IMR-90 (cell line): ENCODE results near the gene MSL3B.

ENCODE experiments used
- ATAC-seq: fragments of 200-7000 bp; cut with Tn5 transposase; 2 replicates; pipeline ENCODE4 v1.9.1; 2020; ENCODE audit warnings: low read depth, mild to moderate bottlenecking, moderate library complexity
- BruUV-seq: library from RNA; stranded (reverse); fragments of 400-500 nt; replicated peaks from 2 replicates; lab custom pipeline; 2021; lab: Mats Ljungman, UMichigan
- CTCF ChIA-PET: fragments of 300-600 bp; formaldehyde crosslinking; extraction: SDS; loops from one replicate; lab custom pipeline; 2021; ENCODE audit warnings: antibody characterized with exemption; lab: Yijun Ruan, JAX
- POLR2A ChIA-PET: fragments of 300-600 bp; sonication (Branson Sonifier 250); formaldehyde crosslinking; loops from one replicate; lab custom pipeline; 2022; ENCODE audit warnings: antibody characterized with exemption; ENCODE audit not compliant: unreplicated experiment; lab: Charles Lee
- DNase-seq: peaks from one replicate; pipeline ENCODE4 v3.0.0; 2013
- H2AFZ ChIP-seq: replicated peaks from 2 replicates; pipeline ENCODE3; 2013; ENCODE audit warnings: low read length, mild to moderate bottlenecking; ENCODE audit not compliant: poor library complexity
- H2AK5ac ChIP-seq: 2 replicates; pipeline ENCODE4 v1.6.1; 2013; ENCODE audit warnings: low read depth, low read length, inconsistent platforms
- H2AK9ac ChIP-seq: replicated peaks from 2 replicates; pipeline ENCODE3; 2013; ENCODE audit warnings: mild to moderate bottlenecking, low read depth, low read length, moderate library complexity; ENCODE audit not compliant: poor library complexity
- H2BK120ac ChIP-seq: 2 replicates; pipeline ENCODE4 v1.6.1; 2013; ENCODE audit warnings: low read depth, low read length, inconsistent platforms
- H2BK15ac ChIP-seq: 3 replicates; pipeline ENCODE4 v1.6.1; 2013; ENCODE audit warnings: low read depth, low read length, inconsistent platforms
- H2BK20ac ChIP-seq: 2 replicates; pipeline ENCODE4 v1.6.1; 2013; ENCODE audit warnings: low read depth, mild to moderate bottlenecking, inconsistent platforms, low read length, moderate library complexity
- H2BK5ac ChIP-seq: 2 replicates; pipeline ENCODE4 v1.6.1; 2013; ENCODE audit warnings: mild to moderate bottlenecking, low read depth, low read length, inconsistent platforms; ENCODE audit not compliant: poor library complexity, severe bottlenecking
- H3K14ac ChIP-seq: replicated peaks from 2 replicates; pipeline ENCODE4 v1.6.1; 2013; ENCODE audit warnings: low read depth, low read length, inconsistent platforms
- H3K18ac ChIP-seq: 2 replicates; pipeline ENCODE4 v1.6.1; 2013; ENCODE audit warnings: low read depth, low read length, control low read depth
- H3K23ac ChIP-seq: 2 replicates; pipeline ENCODE4 v1.6.1; 2013; ENCODE audit warnings: low read depth, low read length, inconsistent platforms
- H3K27ac ChIP-seq: 2 replicates; pipeline ENCODE4 v1.5.1; 2013; ENCODE audit warnings: mild to moderate bottlenecking, control low read depth, low read length; ENCODE audit not compliant: insufficient read depth
- H3K27me3 ChIP-seq: 2 replicates; pipeline ENCODE4 v1.6.1; 2013; ENCODE audit warnings: low read length; ENCODE audit not compliant: control insufficient read depth, insufficient read depth
- H3K36me3 ChIP-seq: 2 replicates; pipeline ENCODE4 v1.6.1; 2013; ENCODE audit warnings: low read length, mixed read lengths; ENCODE audit not compliant: control insufficient read depth, insufficient read depth
- H3K4ac ChIP-seq: 2 replicates; pipeline ENCODE4 v1.6.1; 2013; ENCODE audit warnings: low read depth, low read length, inconsistent platforms
- H3K4me1 ChIP-seq: 2 replicates; pipeline ENCODE4 v1.6.1; 2013; ENCODE audit warnings: low read length, mixed read lengths; ENCODE audit not compliant: control insufficient read depth, insufficient read depth
- H3K4me2 ChIP-seq: 2 replicates; pipeline ENCODE4 v1.6.1; 2013; ENCODE audit warnings: low read depth, mild to moderate bottlenecking, control low read depth, low read length, moderate library complexity
- H3K4me3 ChIP-seq: 2 replicates; pipeline ENCODE4 v1.5.1; 2013; ENCODE audit warnings: low read depth, mild to moderate bottlenecking, control low read depth, low read length, moderate library complexity; ENCODE audit not compliant: insufficient read depth
- H3K56ac ChIP-seq: 2 replicates; pipeline ENCODE4 v1.6.1; 2013; ENCODE audit warnings: low read length, inconsistent platforms; ENCODE audit not compliant: insufficient read depth; ENCODE audit errors: extremely low read depth
- H3K79me1 ChIP-seq, 2 experiments: 2 replicates each; pipeline ENCODE4 v1.6.1; 2013; ENCODE audit warnings: low read length in 2 of 2, inconsistent platforms in 1 of 2, low read depth in 1 of 2
- H3K9ac ChIP-seq: 2 replicates; pipeline ENCODE4 v1.6.1; 2013; ENCODE audit warnings: low read depth, low read length, control low read depth
- H3K9me1 ChIP-seq: 2 replicates; pipeline ENCODE4 v1.6.1; 2013; ENCODE audit warnings: low read length, inconsistent platforms; ENCODE audit not compliant: insufficient read depth
- H3K9me3 ChIP-seq: 2 replicates; pipeline ENCODE4 v1.6.1; 2013; ENCODE audit warnings: low read length; ENCODE audit not compliant: control insufficient read depth, insufficient read depth
- H4K20me1 ChIP-seq: 2 replicates; pipeline ENCODE4 v1.6.1; 2013; ENCODE audit warnings: low read length, inconsistent platforms; ENCODE audit not compliant: insufficient read depth
- H4K5ac ChIP-seq: 2 replicates; pipeline ENCODE4 v1.6.1; 2013; ENCODE audit warnings: mild to moderate bottlenecking, low read depth, low read length, control low read depth
- H4K8ac ChIP-seq, 2 experiments: 2 replicates each; pipeline ENCODE4 v1.6.1; 2013; ENCODE audit warnings: low read depth in 2 of 2, low read length in 2 of 2, control low read depth in 1 of 2, inconsistent platforms in 1 of 2
- H4K91ac ChIP-seq: 2 replicates; pipeline ENCODE4 v1.6.1; 2013; ENCODE audit warnings: low read depth, low read length, inconsistent platforms; ENCODE audit not compliant: insufficient read depth
- BHLHE40 ChIP-seq: fragments of 150-350 bp; IDR thresholded peaks from 2 replicates; pipeline ENCODE4 v1.6.1; 2016; ENCODE audit warnings: mild to moderate bottlenecking, low read depth, low read length
- CEBPB ChIP-seq: IDR thresholded peaks from 2 replicates; pipeline ENCODE4 v1.6.1; 2012; ENCODE audit warnings: low read depth, low read length, improper control_type of control experiment
- CHD1 ChIP-seq: IDR thresholded peaks from 2 replicates; pipeline ENCODE4 v1.6.1; 2012; ENCODE audit warnings: low read depth, low read length, improper control_type of control experiment
- ELK1 ChIP-seq: fragments of 150-350 bp; IDR thresholded peaks from 2 replicates; pipeline ENCODE4 v1.6.1; 2016; ENCODE audit warnings: low read depth, mild to moderate bottlenecking, low read length, moderate library complexity, borderline replicate concordance
- FOS ChIP-seq: fragments of 150-350 bp; IDR thresholded peaks from 2 replicates; pipeline ENCODE4 v1.6.1; 2016; ENCODE audit warnings: low read depth, low read length
- MAFK ChIP-seq: IDR thresholded peaks from 2 replicates; pipeline ENCODE4 v1.6.1; 2012; ENCODE audit warnings: low read depth, low read length, improper control_type of control experiment
- MAZ ChIP-seq: IDR thresholded peaks from 2 replicates; pipeline ENCODE4 v1.6.1; 2012; ENCODE audit warnings: low read depth, mild to moderate bottlenecking, low read length, improper control_type of control experiment, moderate library complexity, borderline replicate concordance
- MXI1 ChIP-seq: IDR thresholded peaks from 2 replicates; pipeline ENCODE4 v1.6.1; 2012; ENCODE audit warnings: low read depth, mild to moderate bottlenecking, low read length, moderate library complexity, borderline replicate concordance
- NFE2L2 ChIP-seq: fragments of 150-350 bp; IDR thresholded peaks from 2 replicates; pipeline ENCODE4 v1.6.1; 2016; ENCODE audit warnings: low read depth, mild to moderate bottlenecking, low read length
- POLR2A ChIP-seq: IDR thresholded peaks from 2 replicates; pipeline ENCODE4 v1.6.1; 2012; ENCODE audit warnings: mild to moderate bottlenecking, low read depth, low read length
- RAD21 ChIP-seq: IDR thresholded peaks from 2 replicates; pipeline ENCODE4 v1.6.1; 2012; ENCODE audit warnings: low read length, improper control_type of control experiment
- RCOR1 ChIP-seq: IDR thresholded peaks from 2 replicates; pipeline ENCODE4 v1.6.1; 2012; ENCODE audit warnings: mild to moderate bottlenecking, low read length, improper control_type of control experiment; ENCODE audit not compliant: insufficient replicate concordance
- RFX5 ChIP-seq: IDR thresholded peaks from 2 replicates; pipeline ENCODE4 v1.8.0; 2012; ENCODE audit warnings: low read depth, mild to moderate bottlenecking, low read length, moderate library complexity
- SMC3 ChIP-seq: fragments of 150-350 bp; IDR thresholded peaks from 2 replicates; pipeline ENCODE4 v1.6.1; 2016; ENCODE audit warnings: low read depth, mild to moderate bottlenecking, antibody characterized with exemption, low read length, moderate library complexity
- USF2 ChIP-seq: fragments of 150-350 bp; IDR thresholded peaks from 2 replicates; pipeline ENCODE4 v1.6.1; 2017; ENCODE audit warnings: mild to moderate bottlenecking, antibody characterized with exemption, low read length, low read depth
- WGBS, 2 experiments: methylation state at CpG; one replicate each; pipeline versions ENCODE4 v1.1.5 to v1.1.7; 2013; ENCODE audit warnings: missing lambda C conversion rate in 2 of 2; ENCODE audit not compliant: insufficient read length in 1 of 2; ENCODE audit errors: extremely low coverage in 2 of 2; 5-methylcytosine and 5-hydroxymethylcytosine counted together
- dilution Hi-C: fragments of 300-500 bp; cut with HindIII; formaldehyde crosslinking; loops from one replicate; pipeline ENCODE4 v1.14.3; 2018; ENCODE audit warnings: low sequenced_read_pairs; ENCODE audit not compliant: unreplicated experiment
- in situ Hi-C: fragments of 300-500 bp; cut with MboI; formaldehyde crosslinking; loops from 3 replicates; pipeline ENCODE4 v1.14.3; 2019; ENCODE audit warnings: low sequenced_read_pairs, inconsistent platforms, mixed read lengths
- intact Hi-C: fragments of 100-400 bp; cut with micrococcal nuclease; formaldehyde crosslinking; loops from 2 replicates; pipeline ENCODE4 v1.10.0; 2022
- TF ChIP-seq, protein P1 (sequence below): conservative IDR thresholded peaks from 2 replicates; pipeline ENCODE4 v1.5.1; 2012; ENCODE audit warnings: mild to moderate bottlenecking, low read depth, low read length, improper control_type of control experiment

The MSL3B gene

GRCh38 chr2:233839447-233839820 lies 28.8 kb downstream of the MSL3B start:
- dilution Hi-C loops (no loop called here), in situ Hi-C loops (loop anchor here (25.0 kb wide), 1 partner anchor 377 kb away; no protein-coding TSS in a partner anchor), intact Hi-C loops (no loop called here)
- no peak overlapping the region for H3K18ac ChIP-seq
- peak overlapping the region; percentile 27 for H2AFZ ChIP-seq
- no peak for TF ChIP-seq CEBPB
- TF ChIP-seq CHD1: no peak
- TF ChIP-seq RAD21: no peak
- TF ChIP-seq MAZ: no peak
- no peak for TF ChIP-seq FOS
- TF ChIP-seq, protein P1, sequence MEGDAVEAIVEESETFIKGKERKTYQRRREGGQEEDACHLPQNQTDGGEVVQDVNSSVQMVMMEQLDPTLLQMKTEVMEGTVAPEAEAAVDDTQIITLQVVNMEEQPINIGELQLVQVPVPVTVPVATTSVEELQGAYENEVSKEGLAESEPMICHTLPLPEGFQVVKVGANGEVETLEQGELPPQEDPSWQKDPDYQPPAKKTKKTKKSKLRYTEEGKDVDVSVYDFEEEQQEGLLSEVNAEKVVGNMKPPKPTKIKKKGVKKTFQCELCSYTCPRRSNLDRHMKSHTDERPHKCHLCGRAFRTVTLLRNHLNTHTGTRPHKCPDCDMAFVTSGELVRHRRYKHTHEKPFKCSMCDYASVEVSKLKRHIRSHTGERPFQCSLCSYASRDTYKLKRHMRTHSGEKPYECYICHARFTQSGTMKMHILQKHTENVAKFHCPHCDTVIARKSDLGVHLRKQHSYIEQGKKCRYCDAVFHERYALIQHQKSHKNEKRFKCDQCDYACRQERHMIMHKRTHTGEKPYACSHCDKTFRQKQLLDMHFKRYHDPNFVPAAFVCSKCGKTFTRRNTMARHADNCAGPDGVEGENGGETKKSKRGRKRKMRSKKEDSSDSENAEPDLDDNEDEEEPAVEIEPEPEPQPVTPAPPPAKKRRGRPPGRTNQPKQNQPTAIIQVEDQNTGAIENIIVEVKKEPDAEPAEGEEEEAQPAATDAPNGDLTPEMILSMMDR: no peak
- no peak for TF ChIP-seq NFE2L2
- no peak for TF ChIP-seq SMC3
- TF ChIP-seq MXI1: no peak
- TF ChIP-seq POLR2A: no peak
- no peak for TF ChIP-seq USF2
- TF ChIP-seq BHLHE40: no peak
- TF ChIP-seq RFX5: no peak
- no peak for TF ChIP-seq RCOR1
- no peak for TF ChIP-seq ELK1
- TF ChIP-seq MAFK: no peak
- H3K56ac ChIP-seq: no peak overlapping the region
- H3K9me3 ChIP-seq: no peaks in the 10 kb centered on the region
- ChIA-PET CTCF (no interaction called here), POLR2A (interaction anchor here (0.6 kb wide), 1 partner anchor 583 kb away, joined by 3 read pairs; no protein-coding TSS in a partner anchor)
- no peak overlapping the region for H2BK120ac ChIP-seq
- peaks cover 27% of the 10 kb centered on the region for H4K20me1 ChIP-seq
- no peak overlapping the region for H2AK9ac ChIP-seq
- H3K23ac ChIP-seq: no peak overlapping the region
- H3K4ac ChIP-seq: no peak overlapping the region
- H2AK5ac ChIP-seq: no peak overlapping the region
- peaks cover 2% of the 10 kb centered on the region; the same call in 1 of the 2 replicates for H3K4me1 ChIP-seq
- ATAC-seq: no peak
- H3K27me3 ChIP-seq: no peaks in the 10 kb centered on the region
- no TSS peak for BruUV-seq
- peaks cover 7% of the 10 kb centered on the region for H3K9me1 ChIP-seq
- H3K14ac ChIP-seq: no peak overlapping the region
- whole genome bisulfite sequencing, 2 experiments: 95% methylated on average over 5 of the region's 10 CpGs; no CpG with 5 or more reads in 1 of the 2 experiments
- H2BK5ac ChIP-seq: no peak overlapping the region
- no peak for DNase-seq
- peaks cover 52 to 66% of the 10 kb centered on the region in 2 experiments for H3K79me1 ChIP-seq
- H3K27ac ChIP-seq: no peak overlapping the region
- H3K4me3 ChIP-seq: no peak overlapping the region
- no peak overlapping the region for H4K91ac ChIP-seq
- no peak overlapping the region for H3K4me2 ChIP-seq
- H3K36me3 ChIP-seq: peaks cover 20% of the 10 kb centered on the region
- no peak overlapping the region for H2BK20ac ChIP-seq
- H4K8ac ChIP-seq: no peak overlapping the region
- no peak overlapping the region for H2BK15ac ChIP-seq
- H4K5ac ChIP-seq: no peak overlapping the region
- H3K9ac ChIP-seq: no peak overlapping the region
